ENCODE data around the gene LDLRAP1.

Gene LDLRAP1

GRCh38 chr1:25524568-25525360 is 18.6 kb upstream of the LDLRAP1 start:
- no peak for DNase-seq

GRCh38 chr1:25525361-25525688 is 18.1 kb upstream of the LDLRAP1 start:
- DNase-seq, result no peak

DNA sequence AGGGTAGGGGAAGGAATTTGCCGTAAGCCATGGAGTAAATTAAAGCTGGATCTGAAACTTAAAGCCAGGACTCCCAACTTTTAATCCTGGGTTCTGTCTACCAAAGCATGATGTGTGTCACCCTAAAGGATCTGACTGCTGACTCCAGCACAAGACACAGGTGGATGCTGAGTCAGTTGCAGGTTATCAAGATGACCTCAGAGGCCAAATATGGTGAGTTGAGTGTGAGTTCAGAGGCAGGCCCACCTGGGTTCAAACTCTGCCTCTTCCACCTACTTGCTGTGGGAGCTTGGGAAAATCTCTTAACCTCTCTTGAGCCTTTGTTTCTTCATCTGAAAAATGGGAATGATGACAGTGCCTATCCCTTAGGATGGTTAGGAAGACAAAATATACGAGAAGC is 16.7 kb upstream of the LDLRAP1 start:
- no peak for DNase-seq

- no peak for DNase-seq
Observed at GRCh38 chr1:25527226-25527846, 16.1 kb upstream of the LDLRAP1 start.

DNA sequence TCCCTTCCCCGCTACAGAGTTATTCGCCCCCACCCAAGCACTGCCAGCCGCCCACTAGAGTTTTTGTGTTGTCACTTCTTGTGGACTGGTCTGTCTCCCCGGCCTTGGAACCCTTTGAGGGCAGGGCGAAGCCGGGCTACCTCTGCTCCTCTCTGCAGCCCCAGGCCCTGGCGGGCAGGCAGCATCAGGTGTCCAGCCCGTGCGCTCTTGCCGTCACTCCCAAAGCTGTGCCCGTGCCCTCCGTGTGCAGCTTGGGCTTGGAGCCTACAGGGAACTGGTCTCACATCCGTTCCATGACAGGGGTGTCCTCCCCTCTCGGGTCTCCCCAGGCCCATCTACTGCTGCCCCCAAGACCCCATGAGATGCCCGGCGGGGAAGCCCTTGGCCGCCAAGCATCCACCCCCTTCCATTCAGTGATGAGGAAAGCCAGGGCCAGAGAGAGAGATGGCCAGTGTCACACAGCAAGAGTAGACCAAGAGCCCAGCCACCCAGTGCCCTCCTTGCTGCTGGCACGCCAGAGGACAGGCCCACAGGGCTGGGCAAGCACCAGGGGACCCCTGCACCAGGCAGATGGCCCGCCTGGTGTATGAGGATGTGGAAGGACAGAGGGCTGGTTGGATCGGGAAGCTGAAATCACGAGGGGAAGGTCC is 15.3 kb upstream of the LDLRAP1 start:
- DNase-seq, result no peak

GRCh38 chr1:25528881-25529517 is 14.4 kb upstream of the LDLRAP1 start:
- DNase-seq, result no peak

DNA sequence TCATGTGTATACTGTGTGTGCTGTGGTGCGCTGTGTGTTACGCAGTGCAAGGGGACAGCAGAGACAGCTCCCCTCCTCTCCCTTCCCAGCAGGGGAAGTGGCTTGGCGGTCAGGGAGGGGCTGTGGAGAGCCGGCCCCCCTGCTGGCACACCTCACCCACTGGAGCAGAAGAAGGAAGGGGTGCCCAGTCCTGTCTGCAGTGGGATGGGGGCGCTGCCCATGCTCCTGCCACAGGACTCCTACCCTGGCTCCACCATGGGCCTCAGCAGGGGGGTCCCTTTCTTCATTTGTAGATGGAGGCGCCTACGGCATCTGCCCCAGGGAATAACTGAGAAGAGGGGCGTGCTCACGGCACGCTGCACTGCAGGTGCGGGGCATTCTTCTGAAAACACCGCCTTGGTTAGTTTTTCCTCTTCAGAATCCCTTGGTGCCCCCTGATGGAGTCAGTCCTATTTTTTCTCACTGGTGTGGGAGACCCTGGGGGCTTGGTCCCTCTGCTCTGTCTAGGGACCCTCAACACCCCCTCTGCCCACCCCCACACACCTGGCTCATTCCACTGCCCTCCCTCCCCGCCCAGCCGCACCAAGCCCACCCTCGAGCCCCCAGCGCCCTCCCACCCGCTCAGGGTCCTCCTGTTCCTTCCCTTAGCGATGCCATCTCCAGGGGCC is 13.8 kb upstream of the LDLRAP1 start:
- DNase-seq, result no peak

GRCh38 chr1:25530186-25531081 is 13.0 kb upstream of the LDLRAP1 start:
- DNase-seq, result no peak

- no peak for DNase-seq
Observed at GRCh38 chr1:25531082-25531461, 12.3 kb upstream of the LDLRAP1 start.

DNA sequence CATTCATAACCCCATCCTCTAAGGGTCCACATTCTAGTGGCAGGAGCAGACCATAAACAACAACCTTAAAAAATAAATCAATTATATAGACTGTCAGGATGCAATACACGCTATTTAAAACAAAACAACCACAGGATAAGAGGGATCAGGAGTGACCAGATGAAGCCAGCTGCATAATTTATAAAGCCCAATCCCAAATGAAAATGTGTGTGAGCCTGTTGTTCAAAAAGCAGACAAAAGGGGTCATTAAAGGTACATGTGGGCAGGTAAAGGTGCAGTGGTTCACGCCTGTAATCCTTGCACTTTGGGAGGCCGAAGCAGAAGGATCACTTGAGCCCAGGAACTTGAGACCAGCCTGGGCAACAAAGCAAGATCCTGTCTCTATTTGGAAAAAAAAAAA is 10.4 kb upstream of the LDLRAP1 start:
- DNase-seq, result no peak

DNA sequence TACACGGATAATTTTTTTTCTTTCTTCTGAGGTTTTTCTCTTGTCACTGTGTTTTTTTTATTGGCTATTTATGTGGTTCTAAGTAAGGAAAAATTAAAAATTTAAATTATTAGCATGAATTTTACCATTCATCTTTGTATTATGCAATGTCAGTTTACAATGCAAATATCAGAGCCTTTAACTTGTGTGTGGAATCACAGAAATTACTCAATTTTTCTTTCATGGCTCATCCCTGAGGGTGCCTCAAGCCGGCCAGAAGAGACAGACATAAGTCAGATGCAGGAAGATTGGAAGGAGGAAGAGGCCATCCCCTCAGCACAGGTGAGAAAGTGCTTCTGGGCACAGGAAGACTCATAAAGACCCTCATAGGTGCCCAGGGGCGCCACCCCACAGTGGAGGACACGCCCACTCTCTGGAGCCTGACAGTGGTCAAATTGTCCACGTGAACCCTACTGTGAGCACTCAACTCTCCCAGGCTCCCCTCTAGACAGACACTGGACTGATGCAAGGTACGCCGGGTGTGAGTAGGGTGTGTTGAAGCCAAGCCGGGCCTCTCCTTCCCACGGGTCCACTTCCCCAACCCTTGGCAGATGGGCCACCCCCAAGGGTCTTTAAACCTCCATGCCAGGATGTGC is 9.5 kb upstream of the LDLRAP1 start:
- DNase-seq, result no peak

DNA sequence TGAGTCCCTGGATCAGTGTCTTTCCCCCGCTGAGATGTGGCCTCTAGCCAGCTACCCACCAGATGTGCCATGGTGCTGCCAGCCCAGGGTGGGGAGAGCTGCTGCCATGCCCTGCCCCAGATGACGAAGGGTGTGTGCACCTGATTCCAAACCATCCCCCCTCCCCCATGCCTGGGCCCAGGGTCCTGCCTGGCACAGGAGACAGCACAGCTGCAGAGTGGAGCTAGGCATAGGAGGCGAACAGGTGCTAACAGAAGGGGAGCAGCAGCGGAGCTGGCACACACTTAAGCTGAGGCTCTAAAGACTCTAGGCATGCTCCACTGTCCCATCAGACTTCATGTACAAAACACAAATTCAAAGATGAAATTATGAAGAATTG is 9.0 kb upstream of the LDLRAP1 start:
- peak; percentile 92 for DNase-seq

DNA sequence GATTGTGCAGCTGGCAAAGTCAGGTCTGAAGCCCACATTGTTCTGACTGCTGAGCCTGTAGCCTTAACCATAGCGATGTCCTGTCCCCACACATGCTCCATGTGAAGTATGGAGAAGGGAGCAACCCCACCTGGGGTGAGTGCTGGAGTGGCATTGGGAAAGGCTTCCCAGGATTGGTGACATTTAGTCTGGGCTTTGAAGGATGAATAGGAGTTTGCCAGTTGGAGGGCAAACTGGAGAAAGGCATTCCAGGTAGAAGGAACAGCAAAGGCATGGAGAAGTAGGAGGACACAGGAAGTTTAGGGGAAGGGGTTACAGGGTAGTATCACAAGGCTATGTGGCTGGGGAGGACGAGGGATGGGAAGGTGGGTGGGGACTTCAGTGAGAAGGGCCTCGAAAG is 7.3 kb upstream of the LDLRAP1 start:
- DNase-seq, result no peak

DNA sequence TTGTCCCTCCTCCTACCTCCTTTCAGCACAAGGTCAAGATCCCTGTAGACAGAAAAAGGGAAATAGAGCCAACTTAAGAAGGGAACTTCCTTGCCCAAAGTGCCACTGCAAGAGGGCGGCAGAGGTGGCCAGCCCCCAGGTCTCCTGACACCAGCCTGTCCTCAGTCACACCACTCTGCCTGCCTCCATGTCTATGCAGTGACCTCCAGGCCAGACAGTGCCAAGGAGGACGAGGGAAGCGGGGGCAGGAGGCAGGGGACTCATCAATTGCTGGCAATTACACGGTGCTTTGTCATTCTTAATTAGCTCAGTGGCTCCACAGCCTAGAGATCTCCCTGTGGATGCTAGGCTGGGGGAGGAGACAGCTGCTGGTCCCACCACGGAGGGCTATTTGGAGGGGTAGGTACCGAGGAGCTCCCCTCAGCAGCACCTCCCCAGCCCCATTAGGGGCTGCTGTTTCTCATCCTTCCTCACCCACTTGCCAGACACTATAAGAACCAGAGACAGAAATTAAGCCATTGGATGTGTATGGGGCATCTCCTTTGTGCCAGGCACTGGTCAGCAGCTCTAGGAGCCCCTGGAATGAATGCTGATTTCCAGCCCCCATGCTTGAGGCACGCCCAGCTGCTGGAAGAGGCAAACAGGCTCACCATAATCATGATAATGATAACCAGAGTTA is 6.1 kb upstream of the LDLRAP1 start:
- DNase-seq, result no peak

- DNase-seq, result no peak
Observed at GRCh38 chr1:25538191-25538767, 5.1 kb upstream of the LDLRAP1 start.

- peak; percentile 79 for DNase-seq
Observed at GRCh38 chr1:25540750-25541342, 2.6 kb upstream of the LDLRAP1 start.

- no peak for DNase-seq
Observed at GRCh38 chr1:25541425-25541824, 2.0 kb upstream of the LDLRAP1 start.

DNA sequence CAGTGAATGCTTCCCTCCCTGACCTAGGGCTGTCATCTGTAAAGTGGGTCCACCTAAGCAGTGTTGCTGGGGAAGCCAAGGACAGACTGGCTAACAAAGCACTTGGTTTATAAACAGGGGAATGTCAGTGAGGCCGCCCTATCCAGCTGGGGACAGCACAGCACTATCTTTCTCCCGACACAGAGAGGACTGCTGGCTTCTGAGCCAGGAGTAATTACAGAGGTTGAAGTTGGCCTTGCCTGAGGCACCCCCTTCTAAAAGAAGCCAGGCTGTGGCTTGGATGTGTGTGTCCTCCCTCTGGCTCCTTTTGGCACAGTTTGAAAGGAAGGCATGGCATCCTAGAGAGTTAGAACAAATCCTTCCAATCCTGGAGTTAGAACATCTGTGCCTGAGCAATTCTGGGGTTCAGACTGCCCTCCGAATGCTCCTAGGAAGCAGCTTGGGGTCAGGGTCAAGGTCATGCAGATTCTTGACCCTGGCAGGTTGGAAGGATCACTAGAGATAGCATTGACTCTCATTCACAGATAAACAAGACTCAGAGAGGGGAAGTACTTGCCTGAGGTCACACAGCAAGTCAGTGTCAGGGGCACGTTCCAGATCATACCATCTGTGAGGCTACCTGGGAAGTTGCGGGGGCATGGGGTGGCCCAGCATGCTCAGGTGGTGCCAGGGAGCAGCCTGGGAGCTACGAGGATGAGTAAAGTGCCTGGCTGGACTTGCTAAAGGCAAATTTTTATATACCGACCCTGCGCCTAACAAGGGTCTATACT is 1.3 kb upstream of the LDLRAP1 start:
- DNase-seq, result no peak

DNA sequence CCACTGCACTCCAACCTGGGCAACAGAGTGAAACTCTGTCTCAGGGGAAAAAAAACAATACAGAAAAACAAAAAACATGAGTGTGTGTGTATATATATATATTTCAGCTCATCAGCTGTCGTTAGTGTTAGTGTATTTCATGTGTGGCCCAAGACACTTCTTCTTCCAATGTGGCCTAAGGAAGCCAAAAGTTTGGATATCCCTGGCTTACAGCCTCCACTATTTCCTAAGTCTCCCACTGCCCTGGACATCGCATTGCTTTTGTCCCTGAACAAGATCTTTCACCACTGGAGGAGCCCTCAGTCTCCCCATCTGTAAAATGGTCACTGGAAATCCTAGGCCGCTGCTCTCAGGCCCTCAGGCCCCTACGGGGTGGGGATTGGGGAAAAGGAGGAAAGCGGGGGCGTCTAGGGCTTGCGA is 391 bp upstream of the LDLRAP1 start:
- no peak for DNase-seq
